Aorta (tissue), 5 donors: ENCODE measurements around the gene C2orf80. TPM values are rescaled to one million over a fixed set of nuclear protein-coding genes. Genes with fewer than 3 reads are reported as not detected.

Experiments
- ATAC-seq: fragments of 200-7000 bp; cut with Tn5 transposase; one replicate; pipeline ENCODE4 v1.9.1; 2022; ENCODE audit warnings: moderate library complexity; ENCODE audit not compliant: low FRiP score
- DNase-seq, 2 donors: peaks; one replicate each; pipeline ENCODE4 v3.0.0-alpha.2; 2020
- H3K27ac ChIP-seq, 2 donors: one replicate each; pipeline ENCODE4 v1.5.1; 2013; ENCODE audit warnings: low read length in 2 of 2, mild to moderate bottlenecking in 2 of 2, moderate library complexity in 2 of 2, control low read depth in 1 of 2, inconsistent platforms in 1 of 2, low read depth in 1 of 2
- H3K27me3 ChIP-seq, 2 donors: one replicate each; pipeline ENCODE4 v1.6.1; 2013; ENCODE audit warnings: control low read depth in 1 of 2, low read length in 1 of 2, mild to moderate bottlenecking in 1 of 2, moderate library complexity in 1 of 2; ENCODE audit not compliant: insufficient read depth in 2 of 2, control insufficient read depth in 1 of 2
- H3K36me3 ChIP-seq, 2 donors: one replicate each; pipeline ENCODE4 v1.6.1; 2013; ENCODE audit warnings: control low read depth in 1 of 2, low read length in 1 of 2, mild to moderate bottlenecking in 1 of 2; ENCODE audit not compliant: insufficient read depth in 2 of 2, control insufficient read depth in 1 of 2
- H3K4me1 ChIP-seq, 2 donors: one replicate each; pipeline ENCODE4 v1.6.1; 2013; ENCODE audit warnings: low read length in 2 of 2, control low read depth in 1 of 2, mild to moderate bottlenecking in 1 of 2, moderate library complexity in 1 of 2; ENCODE audit not compliant: insufficient read depth in 2 of 2, control insufficient read depth in 1 of 2
- H3K4me3 ChIP-seq, 2 donors: one replicate each; pipeline ENCODE4 v1.5.1; 2013; ENCODE audit warnings: low read length in 2 of 2, control low read depth in 1 of 2, mild to moderate bottlenecking in 1 of 2
- H3K9me3 ChIP-seq: one replicate; pipeline ENCODE4 v1.6.1; 2013; ENCODE audit warnings: mild to moderate bottlenecking, low read length; ENCODE audit not compliant: control insufficient read depth
- WGBS, 2 donors: extraction: QIAGEN DNeasy Blood & Tissue Kit; methylation state at CpG; one replicate each; pipeline ENCODE4 v1.1.7; 2013; 5-methylcytosine and 5-hydroxymethylcytosine counted together
- intact Hi-C, 2 donors: fragments of 100-400 bp; cut with DNase I; formaldehyde crosslinking; loops; one replicate each; pipeline versions ENCODE4 v1.14.2 to v1.15.0; 2022
- polyA plus RNA-seq, 2 donors: library from polyadenylated mRNA; stranded (reverse); fragments of 200-250 nt; gene quantifications; one replicate each; pipeline ENCODE4 v1.2.3, GENCODE V29; 2013
- total RNA-seq, 2 donors: library from RNA; stranded (reverse); fragmentation: NEBNext Ultra II Directional; extraction: Animal tissue kit (Norgen Biotek cat#: 25700); gene quantifications; one replicate each; pipeline ENCODE4 v1.2.1, GENCODE V29; 2021
- donor health status: healthy with polysubstance abuse.
- donor health status: Bipolar disorder and iron deficiency.
- donor health status: DM: no; HTN: no; CAD: no.
- donor health status: DM: no; HTN: no; CAD: no.
- donor health status: DM: yes; HTN: yes; CAD: no.

The C2orf80 gene
- total and polyA plus RNA-seq, 4 donors, result not detected

DNA sequence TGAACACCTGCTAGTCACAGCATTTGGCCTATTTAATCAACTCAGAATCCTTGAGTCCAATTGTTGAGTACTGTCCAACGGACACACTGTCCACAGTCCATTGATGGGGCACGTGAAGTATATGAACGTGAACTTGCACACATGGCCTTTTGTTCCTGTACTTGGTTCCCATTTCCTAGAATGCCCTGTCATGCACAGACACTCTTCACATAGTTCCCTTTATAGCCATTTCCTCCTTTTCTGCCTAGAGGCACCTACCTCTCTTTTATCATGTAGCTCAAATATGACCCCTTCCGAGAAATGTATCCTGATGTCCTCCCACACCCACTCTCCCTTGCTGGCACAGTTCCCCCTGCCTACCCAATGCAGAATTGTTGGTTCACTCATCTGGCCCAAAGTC, 17.7 kb downstream of the C2orf80 start:
- H3K4me1 ChIP-seq, result no peaks in the 10 kb centered on the region
- H3K27ac ChIP-seq, result no peak overlapping the region
- intact Hi-C loops, result loop anchor here in 1 of 2 donors (10.0 kb wide), 1 partner anchor 83 kb away; the partner anchor contains the start of gene IDH1
- WGBS, 2 donors, result 76 to 86% methylated on average over 4 of the region's 4 CpGs
- no peak for DNase-seq
- no peaks in the 10 kb centered on the region for H3K9me3 ChIP-seq
- no peaks in the 10 kb centered on the region for H3K27me3 ChIP-seq
- ATAC-seq, result no peak
- no peaks in the 10 kb centered on the region for H3K36me3 ChIP-seq
- no peak overlapping the region for H3K4me3 ChIP-seq

DNA sequence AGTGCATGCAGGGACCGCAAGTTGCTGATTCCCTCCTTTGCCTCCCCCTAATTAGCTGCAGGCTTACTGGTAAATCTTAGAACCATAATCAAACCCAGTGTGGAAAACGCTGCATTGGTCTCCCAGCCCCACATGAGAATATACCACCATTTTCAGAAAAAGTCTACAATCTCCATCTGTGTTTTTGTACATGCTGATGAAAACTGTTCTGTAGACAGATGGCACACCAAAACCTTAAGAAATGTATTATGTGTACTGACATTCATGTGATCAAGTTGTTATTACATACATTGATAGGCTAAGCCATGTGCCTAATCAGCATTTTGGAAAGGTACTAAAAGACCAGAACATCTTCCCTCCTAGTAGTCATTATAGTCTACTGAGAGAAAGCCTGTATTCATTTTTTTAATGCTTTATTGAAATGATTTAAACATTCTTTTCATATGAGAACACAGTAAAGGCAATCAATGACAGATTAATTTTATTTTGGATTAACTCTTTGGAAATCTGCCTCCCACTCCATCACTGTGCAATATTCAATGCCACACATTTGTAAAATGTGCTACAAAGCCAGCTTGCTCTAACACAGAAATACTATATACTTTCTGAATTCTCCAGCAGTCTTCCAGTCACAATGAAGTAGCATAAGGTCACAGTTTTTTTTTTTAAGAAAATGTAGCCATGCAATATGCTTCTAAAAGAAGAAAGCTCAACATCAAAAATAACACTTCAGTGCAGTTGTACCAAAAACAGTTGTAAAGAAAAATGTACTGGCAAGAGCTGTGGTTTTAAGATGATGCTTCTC, 24.7 kb downstream of the C2orf80 start:
- intact Hi-C loops, result no loop called here
- H3K36me3 ChIP-seq, result no peaks in the 10 kb centered on the region
- peaks cover 2% of the 10 kb centered on the region for H3K9me3 ChIP-seq
- H3K4me3 ChIP-seq, result no peak overlapping the region
- H3K27me3 ChIP-seq, result no peaks in the 10 kb centered on the region
- H3K27ac ChIP-seq, result no peak overlapping the region
- ATAC-seq (no peak), DNase-seq (no peak)
- no peaks in the 10 kb centered on the region for H3K4me1 ChIP-seq
- WGBS, 2 donors, result 82 to 83% methylated on average over 2 of the region's 2 CpGs

GRCh38 chr2:208163489-208163888, 26.3 kb downstream of the C2orf80 start, which contains the start of gene CRYGA:
CRYGA (minus strand) TSS chr2:208163589; CDS start chr2:208163556, 33 bp downstream.
- Histone ChIP-seq H3K4me1 (no peaks in the 10 kb centered on the region), H3K27me3 (no peaks in the 10 kb centered on the region), H3K9me3 (peaks cover 2% of the 10 kb centered on the region), H3K4me3 (no peak within 1 kb of the TSS), H3K36me3 (no peaks in the 10 kb centered on the region), H3K27ac (no peak within 1 kb of the TSS)
- no peak for ATAC-seq
- WGBS, 2 donors, result 54 to 64% methylated on average over 2 of the region's 2 CpGs
- intact Hi-C loops, result no loop called here
- no peak for DNase-seq

GRCh38 chr2:208156439-208156838, 33.4 kb downstream of the C2orf80 start:
- no peak overlapping the region for H3K4me3 ChIP-seq
- no peak overlapping the region for H3K27ac ChIP-seq
- no peaks in the 10 kb centered on the region for H3K27me3 ChIP-seq
- H3K9me3 ChIP-seq, result no peaks in the 10 kb centered on the region
- 63 to 69% methylated on average over 2 of the region's 2 CpGs for whole genome bisulfite sequencing, 2 donors
- intact Hi-C loops, result no loop called here
- H3K4me1 ChIP-seq, result no peaks in the 10 kb centered on the region
- H3K36me3 ChIP-seq, result no peaks in the 10 kb centered on the region
- DNase-seq (no peak), ATAC-seq (no peak)

- DNase-seq, result no peak
- intact Hi-C loops, result no loop called here
- Histone ChIP-seq H3K4me1 (no peaks in the 10 kb centered on the region), H3K9me3 (no peaks in the 10 kb centered on the region), H3K36me3 (no peaks in the 10 kb centered on the region), H3K4me3 (no peak overlapping the region), H3K27me3 (no peaks in the 10 kb centered on the region), H3K27ac (no peak overlapping the region)
- ATAC-seq, result no peak
These were observed 36.7 kb downstream of the C2orf80 start for GRCh38 chr2:208153156-208153555.

DNA sequence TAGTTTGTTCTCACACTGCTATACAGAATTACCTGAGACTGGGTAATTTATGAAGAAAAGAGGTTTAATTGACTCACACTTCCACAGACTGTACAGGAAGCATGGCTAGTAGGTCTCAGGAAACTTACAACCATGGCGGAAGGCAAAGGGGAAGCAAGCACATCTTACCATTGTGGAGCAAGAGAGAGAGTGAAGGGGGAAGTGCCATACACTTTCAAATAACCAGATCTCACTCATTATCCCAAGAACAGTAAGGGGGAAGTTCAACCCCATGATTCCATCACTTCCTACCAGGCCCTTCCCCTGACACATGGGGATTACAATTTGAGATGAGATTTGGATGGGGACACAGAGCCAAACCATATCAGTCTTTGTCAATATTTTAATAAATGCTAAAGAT, 38.9 kb downstream of the C2orf80 start:
- no peak overlapping the region for H3K4me3 ChIP-seq
- no peaks in the 10 kb centered on the region for H3K9me3 ChIP-seq
- ATAC-seq (no peak), DNase-seq (no peak)
- no peaks in the 10 kb centered on the region for H3K4me1 ChIP-seq
- no peaks in the 10 kb centered on the region for H3K27me3 ChIP-seq
- no peaks in the 10 kb centered on the region for H3K36me3 ChIP-seq
- no peak overlapping the region for H3K27ac ChIP-seq
- intact Hi-C loops, result no loop called here
- WGBS, 2 donors, result 93 to 100% methylated on average over 1 of the region's 1 CpG

GRCh38 chr2:208150094-208150493, 39.7 kb downstream of the C2orf80 start:
- intact Hi-C loops, result no loop called here
- ATAC-seq (no peak), DNase-seq (no peak)
- Histone ChIP-seq H3K4me3 (no peak overlapping the region), H3K27me3 (no peaks in the 10 kb centered on the region), H3K4me1 (no peaks in the 10 kb centered on the region), H3K36me3 (no peaks in the 10 kb centered on the region), H3K27ac (no peak overlapping the region), H3K9me3 (no peaks in the 10 kb centered on the region)

- no peak for ATAC-seq
- intact Hi-C loops, result no loop called here
- Histone ChIP-seq H3K4me1 (no peaks in the 10 kb centered on the region), H3K4me3 (no peak overlapping the region), H3K9me3 (no peaks in the 10 kb centered on the region), H3K27me3 (no peaks in the 10 kb centered on the region), H3K27ac (no peak overlapping the region), H3K36me3 (no peaks in the 10 kb centered on the region)
- 62 to 65% methylated on average over 2 of the region's 2 CpGs for WGBS, 2 donors
- no peak for DNase-seq
These were observed 41.0 kb downstream of the C2orf80 start for GRCh38 chr2:208148803-208149202.

DNA sequence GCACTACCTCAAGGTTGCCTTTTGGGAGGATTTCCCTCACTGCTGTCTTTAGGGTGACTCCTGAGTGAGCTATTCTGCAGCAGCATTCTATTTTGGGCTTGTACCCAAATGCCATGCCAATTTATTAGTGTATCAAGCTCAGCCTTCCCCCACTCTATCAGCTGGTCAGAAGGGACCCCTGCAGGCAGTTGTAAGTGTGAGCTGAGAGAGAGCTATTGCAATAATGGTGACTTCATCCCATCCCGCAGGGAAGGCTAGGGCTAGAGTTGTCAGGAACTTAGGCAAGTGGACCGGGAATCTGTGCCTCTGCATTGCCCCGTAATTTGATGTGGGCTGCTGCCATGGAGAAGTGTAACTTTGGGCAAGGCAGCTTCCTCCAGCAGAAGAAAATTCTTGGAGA, 42.1 kb downstream of the C2orf80 start:
- no peaks in the 10 kb centered on the region for H3K4me1 ChIP-seq
- DNase-seq, result no peak
- no peak for ATAC-seq
- no peaks in the 10 kb centered on the region for H3K27me3 ChIP-seq
- H3K36me3 ChIP-seq, result no peaks in the 10 kb centered on the region
- intact Hi-C loops, result no loop called here
- H3K4me3 ChIP-seq, result no peak overlapping the region
- 47 to 70% methylated on average over 3 of the region's 3 CpGs for WGBS, 2 donors
- no peak overlapping the region for H3K27ac ChIP-seq
- H3K9me3 ChIP-seq, result no peaks in the 10 kb centered on the region
